Neural cell (in vitro differentiated cells): ENCODE measurements around the gene PLAAT4. TPM values are rescaled to one million over a fixed set of nuclear protein-coding genes. Genes with fewer than 3 reads are reported as not detected.

Experiments used
- H2AFZ ChIP-seq: fragments of 200-600, 300-800 bp; sonication (generic), shearing (Covaris generic); 2 replicates; pipeline ENCODE4 v1.6.0; 2014; ENCODE audit warnings: low read depth, mild to moderate bottlenecking, antibody characterized with exemption, low read length, moderate library complexity
- H3F3A ChIP-seq: fragments of 200-600 bp; shearing (Covaris generic); 2 replicates; pipeline ENCODE4 v1.6.1; 2016; ENCODE audit warnings: mild to moderate bottlenecking, moderate library complexity, mixed read lengths, antibody characterized with exemption, low read length; ENCODE audit not compliant: insufficient read depth, poor library complexity, severe bottlenecking
- H3K27ac ChIP-seq: fragments of 200-600, 300-800 bp; sonication (generic), shearing (Covaris generic); 2 replicates; pipeline ENCODE4 v1.5.1; 2014; ENCODE audit warnings: mild to moderate bottlenecking, low read length, moderate library complexity
- H3K27me3 ChIP-seq: fragments of 300-800, 200-600 bp; sonication (generic), shearing (Covaris generic); 2 replicates; pipeline ENCODE4 v1.6.0; 2014; ENCODE audit warnings: mild to moderate bottlenecking, low read depth, low read length, moderate library complexity; ENCODE audit not compliant: insufficient read depth
- H3K36me3 ChIP-seq: fragments of 300-800, 200-600 bp; sonication (generic), shearing (Covaris generic); 2 replicates; pipeline ENCODE4 v1.5.1; 2014; ENCODE audit warnings: mild to moderate bottlenecking, antibody characterized with exemption, low read length, moderate library complexity; ENCODE audit not compliant: insufficient read depth
- H3K4me2 ChIP-seq: fragments of 300-800, 200-600 bp; sonication (generic), shearing (Covaris generic); 2 replicates; pipeline ENCODE4 v1.6.0; 2014; ENCODE audit warnings: mild to moderate bottlenecking, low read length
- H3K4me3 ChIP-seq: fragments of 300-800, 200-600 bp; sonication (generic), shearing (Covaris generic); 2 replicates; pipeline ENCODE4 v1.5.1; 2014; ENCODE audit warnings: mild to moderate bottlenecking, low read length, moderate library complexity
- H3K79me2 ChIP-seq: fragments of 200-600 bp; shearing (Covaris generic); replicated peaks from 2 replicates; pipeline ENCODE4 v1.6.0; 2014; ENCODE audit warnings: mild to moderate bottlenecking, low read length, moderate library complexity; ENCODE audit not compliant: insufficient read depth
- H3K9ac ChIP-seq: fragments of 300-800, 200-600 bp; sonication (generic), shearing (Covaris generic); 2 replicates; pipeline ENCODE4 v1.6.1; 2016; ENCODE audit warnings: mild to moderate bottlenecking, low read length, mixed read lengths
- H3K9me2 ChIP-seq: fragments of 200-600 bp; shearing (Covaris generic); 2 replicates; pipeline ENCODE4 v1.6.1; 2016; ENCODE audit warnings: mild to moderate bottlenecking, low read length, mixed read lengths; ENCODE audit not compliant: insufficient read depth
- H3K9me3 ChIP-seq: fragments of 200-600, 300-800 bp; sonication (generic), shearing (Covaris generic); 2 replicates; pipeline ENCODE4 v1.6.1; 2016; ENCODE audit warnings: mild to moderate bottlenecking, mixed run types, low read length, moderate library complexity, mixed read lengths
- H4K20me1 ChIP-seq: fragments of 200-600 bp; shearing (Covaris generic); 2 replicates; pipeline ENCODE4 v1.6.1; 2016; ENCODE audit warnings: mild to moderate bottlenecking, mixed run types; ENCODE audit not compliant: insufficient read depth
- EP300 ChIP-seq: fragments of 450-650 bp; conservative IDR thresholded peaks from 2 replicates; pipeline ENCODE4 v1.6.1; 2014; ENCODE audit warnings: antibody characterized with exemption, mild to moderate bottlenecking, moderate library complexity; ENCODE audit not compliant: poor library complexity, severe bottlenecking
- EZH2 ChIP-seq: fragments of 200-600, 300-800 bp; shearing (Covaris generic), sonication (generic); IDR thresholded peaks from 2 replicates; pipeline ENCODE4 v1.6.1; 2014; ENCODE audit warnings: antibody characterized with exemption, low read length, borderline replicate concordance, mild to moderate bottlenecking; ENCODE audit not compliant: insufficient read depth, poor library complexity, severe bottlenecking
- MXI1 ChIP-seq: fragments of 450-650 bp; conservative IDR thresholded peaks from 2 replicates; pipeline ENCODE4 v1.6.1; 2014; ENCODE audit warnings: antibody characterized with exemption, mild to moderate bottlenecking; ENCODE audit not compliant: poor library complexity, severe bottlenecking
- POLR2AphosphoS5 ChIP-seq: IDR thresholded peaks from 2 replicates; pipeline ENCODE4 v1.6.1; 2012
- RAD21 ChIP-seq: fragments of 450-650 bp; conservative IDR thresholded peaks from 2 replicates; pipeline ENCODE4 v1.6.1; 2014; ENCODE audit warnings: antibody characterized with exemption, mild to moderate bottlenecking, moderate library complexity
- SMC3 ChIP-seq: fragments of 450-650 bp; conservative IDR thresholded peaks from 2 replicates; pipeline ENCODE4 v1.6.1; 2014; ENCODE audit warnings: antibody characterized with exemption, mild to moderate bottlenecking, moderate library complexity; ENCODE audit not compliant: poor library complexity
- TAF1 ChIP-seq: IDR thresholded peaks from 2 replicates; pipeline ENCODE4 v1.6.1; 2012; ENCODE audit warnings: low read depth
- polyA plus RNA-seq: library from polyadenylated mRNA; depleted of rRNA; stranded (reverse); fragments of >200 nt; gene quantifications from 2 replicates; pipeline ENCODE4 v1.2.3, GENCODE V29; 2014
- TF ChIP-seq, protein P1 (sequence below): IDR thresholded peaks from 2 replicates; pipeline ENCODE4 v1.6.1; 2012; ENCODE audit warnings: borderline replicate concordance
- TF ChIP-seq, protein P2 (sequence below): fragments of 450-650 bp; IDR thresholded peaks from 2 replicates; pipeline ENCODE4 v1.5.1; 2014; ENCODE audit warnings: antibody characterized with exemption, mild to moderate bottlenecking, moderate library complexity; ENCODE audit not compliant: poor library complexity, severe bottlenecking

The PLAAT4 gene
- polyA plus RNA-seq, 1 donor from 2014 or later: not detected

- H3K36me3 ChIP-seq: no peaks in the 10 kb centered on the region
- TF ChIP-seq EZH2: no peak
- no peak for TF ChIP-seq TAF1
- TF ChIP-seq, protein P1, sequence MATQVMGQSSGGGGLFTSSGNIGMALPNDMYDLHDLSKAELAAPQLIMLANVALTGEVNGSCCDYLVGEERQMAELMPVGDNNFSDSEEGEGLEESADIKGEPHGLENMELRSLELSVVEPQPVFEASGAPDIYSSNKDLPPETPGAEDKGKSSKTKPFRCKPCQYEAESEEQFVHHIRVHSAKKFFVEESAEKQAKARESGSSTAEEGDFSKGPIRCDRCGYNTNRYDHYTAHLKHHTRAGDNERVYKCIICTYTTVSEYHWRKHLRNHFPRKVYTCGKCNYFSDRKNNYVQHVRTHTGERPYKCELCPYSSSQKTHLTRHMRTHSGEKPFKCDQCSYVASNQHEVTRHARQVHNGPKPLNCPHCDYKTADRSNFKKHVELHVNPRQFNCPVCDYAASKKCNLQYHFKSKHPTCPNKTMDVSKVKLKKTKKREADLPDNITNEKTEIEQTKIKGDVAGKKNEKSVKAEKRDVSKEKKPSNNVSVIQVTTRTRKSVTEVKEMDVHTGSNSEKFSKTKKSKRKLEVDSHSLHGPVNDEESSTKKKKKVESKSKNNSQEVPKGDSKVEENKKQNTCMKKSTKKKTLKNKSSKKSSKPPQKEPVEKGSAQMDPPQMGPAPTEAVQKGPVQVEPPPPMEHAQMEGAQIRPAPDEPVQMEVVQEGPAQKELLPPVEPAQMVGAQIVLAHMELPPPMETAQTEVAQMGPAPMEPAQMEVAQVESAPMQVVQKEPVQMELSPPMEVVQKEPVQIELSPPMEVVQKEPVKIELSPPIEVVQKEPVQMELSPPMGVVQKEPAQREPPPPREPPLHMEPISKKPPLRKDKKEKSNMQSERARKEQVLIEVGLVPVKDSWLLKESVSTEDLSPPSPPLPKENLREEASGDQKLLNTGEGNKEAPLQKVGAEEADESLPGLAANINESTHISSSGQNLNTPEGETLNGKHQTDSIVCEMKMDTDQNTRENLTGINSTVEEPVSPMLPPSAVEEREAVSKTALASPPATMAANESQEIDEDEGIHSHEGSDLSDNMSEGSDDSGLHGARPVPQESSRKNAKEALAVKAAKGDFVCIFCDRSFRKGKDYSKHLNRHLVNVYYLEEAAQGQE: no peak
- no peak for TF ChIP-seq RAD21
- TF ChIP-seq EP300: no peak
- TF ChIP-seq POLR2AphosphoS5: no peak
- no peak for TF ChIP-seq SMC3
- TF ChIP-seq, protein P2, sequence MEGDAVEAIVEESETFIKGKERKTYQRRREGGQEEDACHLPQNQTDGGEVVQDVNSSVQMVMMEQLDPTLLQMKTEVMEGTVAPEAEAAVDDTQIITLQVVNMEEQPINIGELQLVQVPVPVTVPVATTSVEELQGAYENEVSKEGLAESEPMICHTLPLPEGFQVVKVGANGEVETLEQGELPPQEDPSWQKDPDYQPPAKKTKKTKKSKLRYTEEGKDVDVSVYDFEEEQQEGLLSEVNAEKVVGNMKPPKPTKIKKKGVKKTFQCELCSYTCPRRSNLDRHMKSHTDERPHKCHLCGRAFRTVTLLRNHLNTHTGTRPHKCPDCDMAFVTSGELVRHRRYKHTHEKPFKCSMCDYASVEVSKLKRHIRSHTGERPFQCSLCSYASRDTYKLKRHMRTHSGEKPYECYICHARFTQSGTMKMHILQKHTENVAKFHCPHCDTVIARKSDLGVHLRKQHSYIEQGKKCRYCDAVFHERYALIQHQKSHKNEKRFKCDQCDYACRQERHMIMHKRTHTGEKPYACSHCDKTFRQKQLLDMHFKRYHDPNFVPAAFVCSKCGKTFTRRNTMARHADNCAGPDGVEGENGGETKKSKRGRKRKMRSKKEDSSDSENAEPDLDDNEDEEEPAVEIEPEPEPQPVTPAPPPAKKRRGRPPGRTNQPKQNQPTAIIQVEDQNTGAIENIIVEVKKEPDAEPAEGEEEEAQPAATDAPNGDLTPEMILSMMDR: no peak
- no peak for TF ChIP-seq MXI1
- H3K27ac ChIP-seq: no peak overlapping the region
Observed at GRCh38 chr11:63512816-63513215, 23.8 kb upstream of the PLAAT4 start.

GRCh38 chr11:63516109-63516508, 20.5 kb upstream of the PLAAT4 start:
- no peaks in the 10 kb centered on the region for H3K9me2 ChIP-seq
- H3K4me2 ChIP-seq: no peak overlapping the region
- no peak overlapping the region for H2AFZ ChIP-seq
- no peaks in the 10 kb centered on the region for H4K20me1 ChIP-seq
- H3K27me3 ChIP-seq: no peaks in the 10 kb centered on the region
- H3K79me2 ChIP-seq: no peaks in the 10 kb centered on the region
- H3K9ac ChIP-seq: no peak overlapping the region
- no peaks in the 10 kb centered on the region for H3F3A ChIP-seq
- TF ChIP-seq SMC3 (no peak), EZH2 (no peak), EP300 (no peak), POLR2AphosphoS5 (no peak), TAF1 (no peak), RAD21 (no peak), MXI1 (no peak)
- TF ChIP-seq, protein P2: no peak
- H3K36me3 ChIP-seq: no peaks in the 10 kb centered on the region
- no peak overlapping the region for H3K4me3 ChIP-seq
- H3K9me3 ChIP-seq: no peaks in the 10 kb centered on the region
- no peak overlapping the region for H3K27ac ChIP-seq

More at GRCh38 chr11:63512816-63513215, 23.8 kb upstream of the PLAAT4 start:
- no peaks in the 10 kb centered on the region for H4K20me1 ChIP-seq
- H3K27me3 ChIP-seq: no peaks in the 10 kb centered on the region
- H3K79me2 ChIP-seq: no peaks in the 10 kb centered on the region
- no peaks in the 10 kb centered on the region for H3K9me3 ChIP-seq
- H3F3A ChIP-seq: no peaks in the 10 kb centered on the region
- no peak overlapping the region for H3K4me2 ChIP-seq
- no peaks in the 10 kb centered on the region for H3K9me2 ChIP-seq
- no peak overlapping the region for H3K9ac ChIP-seq
- no peak overlapping the region for H2AFZ ChIP-seq
- H3K4me3 ChIP-seq: no peak overlapping the region
